H9 (cell line): ENCODE data around the gene YLPM1. TPM values are rescaled to one million over a fixed set of nuclear protein-coding genes. Genes with fewer than 3 reads are reported as not detected.

Experiments used
- DNase-seq: peaks from one replicate; pipeline ENCODE4 v3.0.0-alpha.2; 2017
- H2AFZ ChIP-seq: one replicate; pipeline ENCODE4 v1.6.1; 2013; ENCODE audit warnings: mild to moderate bottlenecking, low read length, control low read depth, moderate library complexity
- H2AK5ac ChIP-seq: 2 replicates; pipeline ENCODE4 v1.6.1; 2013; ENCODE audit warnings: low read length, control low read depth, mixed read lengths; ENCODE audit not compliant: insufficient read length
- H2BK120ac ChIP-seq: one replicate; pipeline ENCODE4 v1.6.1; 2013; ENCODE audit warnings: low read depth, mild to moderate bottlenecking, low read length, control low read depth, inconsistent platforms; ENCODE audit not compliant: poor library complexity, severe bottlenecking
- H2BK12ac ChIP-seq: 2 replicates; pipeline ENCODE4 v1.6.1; 2013; ENCODE audit warnings: low read length, control low read depth, mixed read lengths, low read depth; ENCODE audit not compliant: insufficient read length
- H2BK15ac ChIP-seq: 2 replicates; pipeline ENCODE4 v1.6.1; 2013; ENCODE audit warnings: low read depth, low read length, control low read depth
- H2BK20ac ChIP-seq: one replicate; pipeline ENCODE4 v1.6.1; 2013; ENCODE audit warnings: low read depth, mild to moderate bottlenecking, low read length, control low read depth, inconsistent platforms; ENCODE audit not compliant: poor library complexity, severe bottlenecking
- H2BK5ac ChIP-seq: 2 replicates; pipeline ENCODE4 v1.6.1; 2013; ENCODE audit warnings: low read length, control low read depth, mixed read lengths; ENCODE audit not compliant: insufficient read length
- H3K14ac ChIP-seq: 2 replicates; pipeline ENCODE4 v1.6.1; 2013; ENCODE audit warnings: low read length, control low read depth; ENCODE audit not compliant: insufficient read depth
- H3K18ac ChIP-seq: 2 replicates; pipeline ENCODE4 v1.6.1; 2013; ENCODE audit warnings: low read depth, mild to moderate bottlenecking, mixed read lengths, low read length, control low read depth; ENCODE audit not compliant: insufficient read length
- H3K23ac ChIP-seq: 2 replicates; pipeline ENCODE4 v1.6.1; 2013; ENCODE audit warnings: low read length, control low read depth, mixed read lengths, low read depth; ENCODE audit not compliant: insufficient read length
- H3K23me2 ChIP-seq: 2 replicates; pipeline ENCODE4 v1.6.1; 2013; ENCODE audit warnings: low read depth, mild to moderate bottlenecking, mixed read lengths, low read length, control low read depth; ENCODE audit not compliant: insufficient read length, poor library complexity, severe bottlenecking
- H3K27ac ChIP-seq: 2 replicates; pipeline ENCODE4 v1.5.1; 2013; ENCODE audit warnings: low read length, control low read depth, mixed read lengths, low read depth; ENCODE audit not compliant: insufficient read length
- H3K27me3 ChIP-seq: 2 replicates; pipeline ENCODE4 v1.6.1; 2013; ENCODE audit warnings: low read length, control low read depth, inconsistent platforms; ENCODE audit not compliant: insufficient read depth
- H3K4ac ChIP-seq: 2 replicates; pipeline ENCODE4 v1.6.1; 2013; ENCODE audit warnings: low read depth, mild to moderate bottlenecking, control low read depth, inconsistent platforms, low read length, moderate library complexity
- H3K4me1 ChIP-seq: 2 replicates; pipeline ENCODE4 v1.6.1; 2013; ENCODE audit warnings: low read length, control low read depth, inconsistent platforms; ENCODE audit not compliant: insufficient read depth
- H3K4me2 ChIP-seq: 2 replicates; pipeline ENCODE4 v1.6.1; 2013; ENCODE audit warnings: low read length, control low read depth, mixed read lengths; ENCODE audit not compliant: insufficient read length, insufficient read depth
- H3K56ac ChIP-seq: 2 replicates; pipeline ENCODE4 v1.6.1; 2013; ENCODE audit warnings: low read depth, mild to moderate bottlenecking, mixed read lengths, low read length, control low read depth; ENCODE audit not compliant: insufficient read length
- H3K79me1 ChIP-seq: 2 replicates; pipeline ENCODE4 v1.6.1; 2013; ENCODE audit warnings: low read depth, mild to moderate bottlenecking, moderate library complexity, low read length, control low read depth, inconsistent platforms; ENCODE audit not compliant: insufficient read depth, poor library complexity, severe bottlenecking
- H3K79me2 ChIP-seq: 2 replicates; pipeline ENCODE4 v1.6.1; 2013; ENCODE audit warnings: low read length, control low read depth, inconsistent platforms; ENCODE audit not compliant: insufficient read depth
- H3K9ac ChIP-seq: 2 replicates; pipeline ENCODE4 v1.6.1; 2013; ENCODE audit warnings: low read length, control low read depth, mixed read lengths; ENCODE audit not compliant: insufficient read length; ENCODE audit errors: extremely low read depth
- H3K9me3 ChIP-seq: one replicate; pipeline ENCODE4 v1.6.1; 2013; ENCODE audit warnings: low read depth, low read length, inconsistent platforms; ENCODE audit not compliant: control insufficient read depth
- H3T11ph ChIP-seq: one replicate; pipeline ENCODE4 v1.6.1; 2013; ENCODE audit warnings: mild to moderate bottlenecking, low read length, control low read depth, inconsistent platforms
- H4K20me1 ChIP-seq: one replicate; pipeline ENCODE4 v1.6.1; 2013; ENCODE audit not compliant: control insufficient read depth, insufficient read length, insufficient read depth
- H4K5ac ChIP-seq: 2 replicates; pipeline ENCODE4 v1.6.1; 2013; ENCODE audit warnings: low read depth, mild to moderate bottlenecking, mixed read lengths, low read length, control low read depth; ENCODE audit not compliant: insufficient read length
- H4K8ac ChIP-seq: replicated peaks from 2 replicates; pipeline ENCODE4 v1.6.1; 2013; ENCODE audit warnings: low read length, control low read depth, mixed read lengths, low read depth; ENCODE audit not compliant: insufficient read length
- H4K91ac ChIP-seq: 2 replicates; pipeline ENCODE4 v1.6.1; 2013; ENCODE audit warnings: low read depth, mild to moderate bottlenecking, moderate library complexity, mixed read lengths, low read length, control low read depth; ENCODE audit not compliant: insufficient read length
- H3K27ac Mint-ChIP-seq, 3 experiments: 2 replicates in 2 of 3; 3 replicates in 1 of 3; pipeline ENCODE4 v1.8.0; 2020 to 2021; ENCODE audit warnings: mixed read lengths in 3 of 3, mild to moderate bottlenecking in 1 of 3, moderate library complexity in 1 of 3
- H3K27me3 Mint-ChIP-seq: 2 replicates; pipeline ENCODE4 v1.8.0; 2021; ENCODE audit warnings: low read depth, mild to moderate bottlenecking, moderate library complexity, mixed read lengths
- H3K36me3 Mint-ChIP-seq, 3 experiments: 2 replicates in 2 of 3; 3 replicates in 1 of 3; pipeline ENCODE4 v1.8.0; 2020 to 2021; ENCODE audit warnings: low read depth in 3 of 3, mixed read lengths in 3 of 3; ENCODE audit not compliant: insufficient read depth in 1 of 3
- H3K4me1 Mint-ChIP-seq, 2 experiments: 2 replicates each; pipeline ENCODE4 v1.8.0; 2020; ENCODE audit warnings: mixed read lengths in 2 of 2
- H3K4me3 Mint-ChIP-seq, 2 experiments: 2 replicates in 1 of 2; 3 replicates in 1 of 2; pipeline ENCODE4 v1.8.0; 2020 to 2021; ENCODE audit warnings: mild to moderate bottlenecking in 2 of 2, mixed read lengths in 2 of 2, moderate library complexity in 1 of 2
- H3K9me3 Mint-ChIP-seq, 2 experiments: 2 replicates in 1 of 2; 3 replicates in 1 of 2; pipeline ENCODE4 v1.8.0; 2020; ENCODE audit warnings: mild to moderate bottlenecking in 2 of 2, mixed read lengths in 2 of 2, moderate library complexity in 1 of 2
- CTCF ChIP-seq: fragments of 200-600 bp; sonication (generic); conservative IDR thresholded peaks from 3 replicates; pipeline ENCODE4 v1.8.0; 2021; ENCODE audit warnings: antibody characterized with exemption, mild to moderate bottlenecking
- WGBS: extraction: QIAGEN DNeasy Blood & Tissue Kit; methylation state at CpG from one replicate; pipeline ENCODE4 v1.1.7; 2013; ENCODE audit warnings: missing lambda C conversion rate, low lambda C conversion rate, mixed read lengths; ENCODE audit not compliant: insufficient read length; ENCODE audit errors: extremely low coverage; 5-methylcytosine and 5-hydroxymethylcytosine counted together
- total RNA-seq: library from RNA; stranded (reverse); gene quantifications from 2 replicates; pipeline ENCODE4 v1.2.1, GENCODE V29; 2021

The YLPM1 gene
- total RNA-seq, 1 experiment from 2014 or later = 82.2 TPM

DNA sequence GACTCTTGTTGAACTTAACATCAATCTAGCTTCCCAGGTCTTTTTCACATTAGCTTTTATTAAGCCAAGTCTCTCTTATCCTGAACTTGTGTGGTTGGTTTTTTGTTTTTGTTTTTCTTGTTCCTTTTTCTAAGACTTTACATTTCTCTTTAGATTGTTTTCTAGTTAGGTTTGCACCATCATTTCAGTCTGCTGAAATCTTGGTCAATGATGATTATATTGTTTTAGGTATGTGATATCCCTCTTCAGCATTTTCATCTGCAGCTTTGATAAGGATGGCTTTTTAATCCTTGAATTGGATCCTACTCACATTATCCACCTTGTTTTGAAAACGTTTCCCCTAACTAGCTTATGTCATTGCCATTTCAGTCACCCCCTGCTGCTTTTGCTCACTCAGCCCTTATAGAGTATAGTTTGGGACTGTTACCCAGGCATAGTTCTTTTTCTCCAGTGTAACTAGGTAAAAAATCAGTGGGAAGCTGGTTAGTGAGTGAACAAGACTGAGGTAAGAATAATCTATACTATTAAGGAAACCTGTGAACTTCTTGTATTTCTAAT lies 22.0 kb downstream of the YLPM1 start:
- no peaks in the 10 kb centered on the region; a peak in 1 of 4 replicates for H3K4me1 Mint-ChIP-seq
- Histone ChIP-seq H3K4ac (no peak overlapping the region), H4K91ac (no peak overlapping the region), H3K14ac (no peak overlapping the region), H3K9me3 (no peaks in the 10 kb centered on the region), H4K5ac (no peak overlapping the region), H2BK15ac (no peak overlapping the region), H2BK120ac (no peak overlapping the region), H3K9ac (no peak overlapping the region), H3T11ph (no peak overlapping the region), H2AFZ (no peak overlapping the region), H3K4me1 (no peaks in the 10 kb centered on the region), H2AK5ac (no peak overlapping the region), H3K56ac (no peak overlapping the region), H3K23ac (no peak overlapping the region), H3K27me3 (no peaks in the 10 kb centered on the region), H2BK5ac (no peak overlapping the region), H3K79me1 (peaks cover 3% of the 10 kb centered on the region), H2BK20ac (no peak overlapping the region), H3K79me2 (no peaks in the 10 kb centered on the region), H3K23me2 (no peaks in the 10 kb centered on the region), H3K4me2 (no peak overlapping the region), H4K20me1 (no peaks in the 10 kb centered on the region), H3K18ac (no peak overlapping the region), H2BK12ac (no peak overlapping the region), H3K27ac (no peak overlapping the region), H4K8ac (no peak overlapping the region)
- no peak overlapping the region for H3K4me3 Mint-ChIP-seq
- no peak for DNase-seq
- no peaks in the 10 kb centered on the region for H3K27me3 Mint-ChIP-seq
- H3K27ac Mint-ChIP-seq = no peak overlapping the region; a peak in 1 of 7 replicates
- no CpG with 5 or more reads among the region's 1 CpG for WGBS
- peaks cover 40 to 83% (median 78%) of the 10 kb centered on the region in 3 experiments; a peak in 6 of 7 replicates for H3K36me3 Mint-ChIP-seq
- TF ChIP-seq CTCF = no peak
- 0 out of 5 replicates have a peak, but pooled peaks cover 0 to 2% of the 10 kb centered on the region in 2 experiments for H3K9me3 Mint-ChIP-seq
